SU-DHL-6 (cell line): Measurements from ENCODE around the gene NT5DC1.

Experiments
- H2AFZ ChIP-seq: fragments of 200-600 bp; sonication (generic); 2 replicates; pipeline ENCODE4 v1.6.1; 2014; ENCODE audit warnings: low read depth, mild to moderate bottlenecking, moderate library complexity, mixed read lengths, antibody characterized with exemption, low read length; ENCODE audit not compliant: severe bottlenecking
- H3F3A ChIP-seq: fragments of 200-600 bp; shearing (Covaris generic); 2 replicates; pipeline ENCODE4 v1.6.0; 2016; ENCODE audit warnings: antibody characterized with exemption, mild to moderate bottlenecking; ENCODE audit not compliant: insufficient read depth
- H3K27ac ChIP-seq: fragments of 200-600 bp; sonication (generic); 2 replicates; pipeline ENCODE4 v1.5.1; 2016; ENCODE audit warnings: low read depth, mild to moderate bottlenecking, low read length, moderate library complexity, mixed read lengths
- H3K27me3 ChIP-seq: fragments of 200-600 bp; sonication (generic), shearing (Covaris generic); 2 replicates; pipeline ENCODE4 v1.6.0; 2014; ENCODE audit warnings: mild to moderate bottlenecking, low read length
- H3K36me3 ChIP-seq: fragments of 200-600 bp; sonication (generic); 2 replicates; pipeline ENCODE4 v1.6.1; 2014; ENCODE audit warnings: mild to moderate bottlenecking, low read length, mixed read lengths
- H3K4me2 ChIP-seq: fragments of 300-600, 200-600 bp; shearing (Covaris generic), sonication (generic); 2 replicates; pipeline ENCODE4 v1.6.0; 2014; ENCODE audit warnings: low read length, low read depth, mild to moderate bottlenecking; ENCODE audit not compliant: poor library complexity, severe bottlenecking
- H3K4me3 ChIP-seq: fragments of 200-600 bp; sonication (generic); 2 replicates; pipeline ENCODE4 v1.5.1; 2014; ENCODE audit warnings: antibody characterized with exemption, low read length, mild to moderate bottlenecking, mixed read lengths; ENCODE audit not compliant: insufficient read depth, poor library complexity, severe bottlenecking
- H3K79me2 ChIP-seq: fragments of 200-600 bp; sonication (generic); 2 replicates; pipeline ENCODE4 v1.6.1; 2014; ENCODE audit warnings: mild to moderate bottlenecking, low read length, moderate library complexity; ENCODE audit not compliant: insufficient read depth
- H3K9ac ChIP-seq: fragments of 200-600 bp; sonication (generic); 2 replicates; pipeline ENCODE4 v1.7.0; 2014; ENCODE audit warnings: mild to moderate bottlenecking, low read length
- H3K9me2 ChIP-seq: fragments of 200-600 bp; sonication (generic); replicated peaks from 2 replicates; pipeline ENCODE4 v1.6.1; 2014; ENCODE audit warnings: low read length; ENCODE audit not compliant: insufficient read depth
- H3K9me3 ChIP-seq: fragments of 200-600 bp; sonication (generic); 2 replicates; pipeline ENCODE4 v1.6.1; 2014; ENCODE audit warnings: low read length, mixed read lengths; ENCODE audit not compliant: insufficient read depth
- H4K20me1 ChIP-seq: fragments of 200-600 bp; sonication (generic); 2 replicates; pipeline ENCODE4 v1.6.1; 2014; ENCODE audit warnings: low read depth, mild to moderate bottlenecking, antibody characterized with exemption, low read length, moderate library complexity, mixed read lengths
- CTCF ChIP-seq: fragments of 200-600 bp; sonication (generic); IDR thresholded peaks from one replicate; pipeline ENCODE4 v1.5.1; 2017; ENCODE audit warnings: antibody characterized with exemption, mild to moderate bottlenecking, low read length, moderate library complexity; ENCODE audit not compliant: insufficient read depth, poor library complexity, severe bottlenecking
- EZH2phosphoT487 ChIP-seq: fragments of 200-600 bp; sonication (generic), shearing (Covaris generic); conservative IDR thresholded peaks from 2 replicates; pipeline ENCODE4 v1.6.1; 2018; ENCODE audit warnings: mild to moderate bottlenecking, antibody characterized with exemption, low read length, moderate library complexity, mixed read lengths

NT5DC1 gene

GRCh38 chr6:116070616-116071389 lies 29.9 kb upstream of the NT5DC1 start:
- H3K9ac ChIP-seq, result no peak overlapping the region
- no peaks in the 10 kb centered on the region for H3K36me3 ChIP-seq
- TF ChIP-seq EZH2phosphoT487, result no peak
- TF ChIP-seq CTCF, result no peak
- H4K20me1 ChIP-seq, result no peaks in the 10 kb centered on the region
- no peaks in the 10 kb centered on the region for H3F3A ChIP-seq
- no peaks in the 10 kb centered on the region for H3K79me2 ChIP-seq
- no peak overlapping the region for H3K4me3 ChIP-seq
- no peaks in the 10 kb centered on the region for H3K27me3 ChIP-seq
- no peaks in the 10 kb centered on the region for H3K9me3 ChIP-seq
- no peak overlapping the region for H3K4me2 ChIP-seq
- no peak overlapping the region for H3K27ac ChIP-seq
- H2AFZ ChIP-seq, result no peak overlapping the region
- H3K9me2 ChIP-seq, result no peaks in the 10 kb centered on the region

GRCh38 chr6:116072368-116072767 lies 28.3 kb upstream of the NT5DC1 start:
- Histone ChIP-seq H3K79me2 (no peaks in the 10 kb centered on the region), H3K4me2 (no peak overlapping the region), H3K4me3 (no peak overlapping the region), H3K27ac (no peak overlapping the region), H3K36me3 (no peaks in the 10 kb centered on the region), H2AFZ (no peak overlapping the region), H3K9me3 (no peaks in the 10 kb centered on the region), H3K27me3 (no peaks in the 10 kb centered on the region), H3F3A (no peaks in the 10 kb centered on the region), H3K9me2 (no peaks in the 10 kb centered on the region), H4K20me1 (no peaks in the 10 kb centered on the region), H3K9ac (no peak overlapping the region)
- TF ChIP-seq EZH2phosphoT487 (no peak), CTCF (no peak)

- Histone ChIP-seq H3K4me2 (no peak overlapping the region), H3K9ac (no peak overlapping the region), H4K20me1 (no peaks in the 10 kb centered on the region), H3K9me2 (no peaks in the 10 kb centered on the region), H3K27me3 (no peaks in the 10 kb centered on the region), H3K27ac (no peak overlapping the region), H3F3A (no peaks in the 10 kb centered on the region), H3K4me3 (no peak overlapping the region), H2AFZ (no peak overlapping the region), H3K79me2 (no peaks in the 10 kb centered on the region), H3K9me3 (no peaks in the 10 kb centered on the region), H3K36me3 (no peaks in the 10 kb centered on the region)
- TF ChIP-seq CTCF (no peak), EZH2phosphoT487 (no peak)
Observed at GRCh38 chr6:116073765-116074440, 26.8 kb upstream of the NT5DC1 start.
